ENCODE measurements around the gene KANSL2. TPM values are rescaled to one million over a fixed set of nuclear protein-coding genes. Genes with fewer than 3 reads are reported as not detected.
"Not testable (repeated sequence)": the region's sequence is repeated elsewhere in the genome, so short reads cannot be mapped to it uniquely, and the experiment has no call there.

Gene KANSL2
- total RNA-seq, 4 donors from 2014 or later: 34.1 to 431 (median 59.3) TPM

DNA sequence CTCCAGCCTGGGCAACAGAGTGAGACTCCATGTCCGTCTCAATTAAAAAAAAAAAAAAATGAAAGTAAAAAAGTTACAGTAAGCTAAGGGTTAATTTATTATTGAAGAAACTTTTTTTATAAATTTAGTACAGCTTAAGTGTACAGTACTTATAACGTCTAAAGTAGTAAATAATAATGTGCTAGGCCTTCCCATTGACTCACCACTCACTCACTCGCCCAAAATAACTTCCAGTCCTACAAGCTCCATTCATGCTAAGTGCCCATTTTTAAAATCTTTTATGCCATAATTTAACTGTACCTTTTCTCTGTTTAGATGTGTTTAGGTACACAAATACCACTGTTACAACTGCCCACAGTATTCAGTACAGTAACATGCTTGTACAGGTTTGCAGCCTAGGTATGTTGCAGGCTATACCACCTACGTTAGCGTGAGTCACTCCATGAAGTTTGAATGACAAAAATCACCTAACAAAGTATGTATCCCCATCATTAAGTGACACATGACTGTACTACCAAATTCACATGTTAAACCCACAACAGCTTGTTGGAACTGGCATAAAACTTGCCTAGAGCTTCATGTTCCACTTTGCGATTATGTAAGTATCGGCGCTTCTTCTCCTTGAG is 10.7 kb downstream of the KANSL2 start:
- TF ChIP-seq POLR2A (IDR thresholded peaks at IDR 0.05) (no peak), CTCF (IDR thresholded peaks at IDR 0.05) (no peak)
- H3K27ac ChIP-seq: no peak overlapping the region
- no peak overlapping the region for H3K4me3 ChIP-seq
- intact Hi-C loops (cut with DNase I; ENCODE audit: low total_unique reads): no loop called here
- no peaks in the 10 kb centered on the region for H3K4me1 ChIP-seq
- H3K27me3 ChIP-seq: no peaks in the 10 kb centered on the region
- H3K9me3 ChIP-seq: no peaks in the 10 kb centered on the region
- no peak for DNase-seq
- no peaks in the 10 kb centered on the region for H3K36me3 ChIP-seq

GRCh38 chr12:48668996-48669395 is 13.0 kb downstream of the KANSL2 start:
- TF ChIP-seq POLR2A (IDR thresholded peaks at IDR 0.05) (no peak), CTCF (IDR thresholded peaks at IDR 0.05) (no peak)
- Histone ChIP-seq H3K36me3 (no peaks in the 10 kb centered on the region), H3K27me3 (no peaks in the 10 kb centered on the region), H3K4me1 (no peaks in the 10 kb centered on the region), H3K4me3 (no peak overlapping the region), H3K9me3 (no peaks in the 10 kb centered on the region), H3K27ac (no peak overlapping the region)
- intact Hi-C loops (cut with DNase I; ENCODE audit: low total_unique reads): no loop called here
- no peak for DNase-seq

DNA sequence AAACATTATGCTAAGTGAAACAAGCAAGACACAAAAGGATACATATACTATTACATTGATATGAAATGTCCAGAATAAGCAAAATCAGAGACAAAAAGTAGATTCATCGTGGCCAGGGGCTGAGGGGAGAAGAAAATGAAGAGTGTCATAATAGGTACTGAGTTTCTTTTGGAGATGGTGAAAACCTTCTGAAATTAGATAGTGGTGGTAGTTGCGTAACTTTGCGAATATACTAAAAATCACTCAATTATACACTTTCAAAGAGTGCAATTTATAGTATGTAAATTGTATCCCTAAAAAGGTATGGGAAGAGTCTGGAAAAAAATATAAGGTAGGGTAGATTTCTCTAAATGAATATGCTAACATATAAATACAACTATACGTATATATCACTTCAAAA is 22.2 kb downstream of the KANSL2 start:
- no peak overlapping the region for H3K27ac ChIP-seq
- H3K36me3 ChIP-seq: no peaks in the 10 kb centered on the region
- no peaks in the 10 kb centered on the region for H3K27me3 ChIP-seq
- no peaks in the 10 kb centered on the region for H3K9me3 ChIP-seq
- intact Hi-C loops (cut with DNase I; ENCODE audit: low total_unique reads): no loop called here
- no peak overlapping the region for H3K4me3 ChIP-seq
- DNase-seq: no peak
- TF ChIP-seq POLR2A (IDR thresholded peaks at IDR 0.05) (no peak), CTCF (IDR thresholded peaks at IDR 0.05) (no peak)
- H3K4me1 ChIP-seq: no peaks in the 10 kb centered on the region

- Histone ChIP-seq H3K27ac (no peak overlapping the region), H3K4me3 (no peak overlapping the region), H3K36me3 (no peaks in the 10 kb centered on the region), H3K4me1 (no peaks in the 10 kb centered on the region), H3K27me3 (no peaks in the 10 kb centered on the region), H3K9me3 (no peaks in the 10 kb centered on the region)
- no peak for DNase-seq
- TF ChIP-seq POLR2A (IDR thresholded peaks at IDR 0.05) (no peak), CTCF (IDR thresholded peaks at IDR 0.05) (no peak)
- intact Hi-C loops (cut with DNase I; ENCODE audit: low total_unique reads): no loop called here
These were observed 30.4 kb downstream of the KANSL2 start for GRCh38 chr12:48651681-48652080.

- H3K36me3 ChIP-seq; H3K27ac ChIP-seq; intact Hi-C loops (cut with DNase I; ENCODE audit: low total_unique reads); H3K9me3 ChIP-seq; H3K4me3 ChIP-seq; DNase-seq; H3K27me3 ChIP-seq; H3K4me1 ChIP-seq: not testable (repeated sequence)
These were observed 36.7 kb downstream of the KANSL2 start for GRCh38 chr12:48645354-48645753.

DNA sequence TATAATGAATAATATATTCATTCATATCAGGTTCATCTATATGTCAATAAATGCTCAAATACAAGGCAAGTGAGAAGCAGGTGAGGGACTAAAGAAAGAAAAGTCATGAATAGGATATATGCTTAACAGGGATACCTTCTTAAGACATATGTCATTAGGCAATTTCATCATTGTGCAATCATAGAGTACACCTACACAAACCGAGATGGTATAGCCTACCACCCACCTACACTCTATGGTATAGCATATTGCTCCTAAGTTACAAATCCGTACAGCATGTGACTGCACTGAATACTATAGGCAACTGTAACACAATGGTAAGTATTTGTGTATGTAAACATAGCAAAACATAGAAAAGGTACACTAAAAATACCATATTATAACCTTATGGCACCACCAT is 39.0 kb downstream of the KANSL2 start:
- Histone ChIP-seq H3K4me1 (no peaks in the 10 kb centered on the region), H3K27ac (no peak overlapping the region), H3K36me3 (no peaks in the 10 kb centered on the region), H3K4me3 (no peak overlapping the region), H3K27me3 (no peaks in the 10 kb centered on the region), H3K9me3 (no peaks in the 10 kb centered on the region)
- intact Hi-C loops (cut with DNase I; ENCODE audit: low total_unique reads): no loop called here
- no peak for TF ChIP-seq CTCF (IDR thresholded peaks at IDR 0.05)
- no peak for TF ChIP-seq POLR2A (IDR thresholded peaks at IDR 0.05)
- no peak for DNase-seq

DNA sequence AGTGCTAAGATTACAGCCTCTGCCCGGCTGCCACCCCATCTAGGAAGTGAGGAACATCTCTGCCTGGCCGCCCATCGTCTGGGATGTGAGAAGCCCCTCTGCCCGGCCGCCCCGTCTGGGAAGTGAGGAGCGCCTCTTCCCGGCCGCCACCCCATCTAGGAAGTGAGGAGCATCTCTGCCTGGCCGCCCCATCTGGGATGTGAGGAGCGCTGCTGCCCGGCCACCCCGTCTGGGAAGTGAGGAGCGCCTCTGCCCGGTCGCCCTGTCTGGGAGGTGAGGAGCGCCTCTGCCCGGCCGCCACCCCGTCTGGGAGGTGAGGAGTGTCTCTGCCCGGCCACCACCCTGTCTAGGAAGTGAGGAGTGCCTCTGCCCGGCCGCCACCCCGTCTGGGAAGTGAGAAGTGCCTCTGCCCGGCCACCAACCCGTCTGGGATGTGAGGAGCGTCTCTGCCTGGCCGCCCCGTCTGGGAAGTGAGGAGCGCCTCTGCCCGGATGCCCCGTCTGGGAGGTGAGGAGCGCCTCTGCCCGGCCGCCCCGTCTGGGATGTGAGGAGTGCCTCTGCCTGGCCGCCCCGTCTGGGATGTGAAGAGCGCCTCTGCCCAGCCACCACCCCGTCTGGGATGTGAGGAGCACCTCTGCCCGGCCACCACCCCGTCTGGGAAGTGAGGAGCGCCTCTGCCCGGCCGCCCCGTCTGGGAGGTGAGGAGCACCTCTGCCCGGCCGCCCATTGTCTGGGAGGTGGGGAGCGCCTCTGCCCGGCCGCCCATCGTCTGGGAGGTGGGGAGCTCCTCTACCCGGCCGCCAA is 40.1 kb downstream of the KANSL2 start:
- H3K9me3 ChIP-seq; H3K27ac ChIP-seq; intact Hi-C loops (cut with DNase I; ENCODE audit: low total_unique reads); H3K36me3 ChIP-seq; H3K4me3 ChIP-seq; H3K27me3 ChIP-seq; H3K4me1 ChIP-seq; DNase-seq: not testable (repeated sequence)
